Aorta (tissue), 5 donors: ENCODE data around the gene DBH. TPM values are rescaled to one million over a fixed set of nuclear protein-coding genes. Genes with fewer than 3 reads are reported as not detected.

Experiments used
- ATAC-seq: fragments of 200-7000 bp; cut with Tn5 transposase; one replicate; pipeline ENCODE4 v1.9.1; 2022; ENCODE audit warnings: moderate library complexity; ENCODE audit not compliant: low FRiP score
- DNase-seq, 2 donors: peaks; one replicate each; pipeline ENCODE4 v3.0.0-alpha.2; 2020
- H3K27ac ChIP-seq, 2 donors: one replicate each; pipeline ENCODE4 v1.5.1; 2013; ENCODE audit warnings: low read length in 2 of 2, mild to moderate bottlenecking in 2 of 2, moderate library complexity in 2 of 2, control low read depth in 1 of 2, inconsistent platforms in 1 of 2, low read depth in 1 of 2
- H3K27me3 ChIP-seq, 2 donors: one replicate each; pipeline ENCODE4 v1.6.1; 2013; ENCODE audit warnings: control low read depth in 1 of 2, low read length in 1 of 2, mild to moderate bottlenecking in 1 of 2, moderate library complexity in 1 of 2; ENCODE audit not compliant: insufficient read depth in 2 of 2, control insufficient read depth in 1 of 2
- H3K36me3 ChIP-seq, 2 donors: one replicate each; pipeline ENCODE4 v1.6.1; 2013; ENCODE audit warnings: control low read depth in 1 of 2, low read length in 1 of 2, mild to moderate bottlenecking in 1 of 2; ENCODE audit not compliant: insufficient read depth in 2 of 2, control insufficient read depth in 1 of 2
- H3K4me1 ChIP-seq, 2 donors: one replicate each; pipeline ENCODE4 v1.6.1; 2013; ENCODE audit warnings: low read length in 2 of 2, control low read depth in 1 of 2, mild to moderate bottlenecking in 1 of 2, moderate library complexity in 1 of 2; ENCODE audit not compliant: insufficient read depth in 2 of 2, control insufficient read depth in 1 of 2
- H3K4me3 ChIP-seq, 2 donors: one replicate each; pipeline ENCODE4 v1.5.1; 2013; ENCODE audit warnings: low read length in 2 of 2, control low read depth in 1 of 2, mild to moderate bottlenecking in 1 of 2
- H3K9me3 ChIP-seq: one replicate; pipeline ENCODE4 v1.6.1; 2013; ENCODE audit warnings: mild to moderate bottlenecking, low read length; ENCODE audit not compliant: control insufficient read depth
- WGBS, 2 donors: extraction: QIAGEN DNeasy Blood & Tissue Kit; methylation state at CpG; one replicate each; pipeline ENCODE4 v1.1.7; 2013; 5-methylcytosine and 5-hydroxymethylcytosine counted together
- intact Hi-C, 2 donors: fragments of 100-400 bp; cut with DNase I; formaldehyde crosslinking; loops; one replicate each; pipeline versions ENCODE4 v1.14.2 to v1.15.0; 2022
- polyA plus RNA-seq, 2 donors: library from polyadenylated mRNA; stranded (reverse); fragments of 200-250 nt; gene quantifications; one replicate each; pipeline ENCODE4 v1.2.3, GENCODE V29; 2013
- total RNA-seq, 2 donors: library from RNA; stranded (reverse); fragmentation: NEBNext Ultra II Directional; extraction: Animal tissue kit (Norgen Biotek cat#: 25700); gene quantifications; one replicate each; pipeline ENCODE4 v1.2.1, GENCODE V29; 2021
- donor health status: healthy with polysubstance abuse.
- donor health status: Bipolar disorder and iron deficiency.
- donor health status: DM: no; HTN: no; CAD: no.
- donor health status: DM: no; HTN: no; CAD: no.
- donor health status: DM: yes; HTN: yes; CAD: no.

DBH gene
- total and polyA plus RNA-seq, 4 donors, result not detected

DNA sequence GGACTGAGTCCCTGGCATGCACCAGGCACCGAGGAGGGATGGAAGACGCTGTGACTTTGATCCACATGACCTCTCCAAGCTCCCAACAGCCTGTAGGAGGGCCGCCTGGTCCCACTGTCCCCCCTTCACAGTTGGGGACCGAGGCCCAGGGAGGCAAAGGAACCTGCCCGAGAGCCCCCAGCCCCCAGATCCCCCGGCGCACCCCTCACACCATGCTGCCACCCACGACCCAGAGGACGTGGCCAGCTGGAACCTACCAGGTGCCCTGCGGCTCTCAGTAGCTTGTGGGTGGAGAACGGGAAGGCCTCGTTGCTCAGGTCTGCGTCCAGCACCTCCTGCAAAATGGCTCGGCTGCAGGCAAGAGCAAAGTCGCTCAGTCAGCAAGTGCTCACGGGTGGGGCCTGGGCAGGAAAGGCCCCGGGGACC is 48.8 kb downstream of the DBH start:
- no peaks in the 10 kb centered on the region for H3K36me3 ChIP-seq
- no peaks in the 10 kb centered on the region for H3K9me3 ChIP-seq
- WGBS, 2 donors, result 90 to 92% methylated on average over 17 of the region's 17 CpGs
- H3K27me3 ChIP-seq, result no peaks in the 10 kb centered on the region
- H3K27ac ChIP-seq, result no peak overlapping the region
- DNase-seq (peak in 1 of 2 donors; percentile 16), ATAC-seq (no peak)
- H3K4me1 ChIP-seq, result no peaks in the 10 kb centered on the region
- intact Hi-C loops, result no loop called here
- no peak overlapping the region for H3K4me3 ChIP-seq

DNA sequence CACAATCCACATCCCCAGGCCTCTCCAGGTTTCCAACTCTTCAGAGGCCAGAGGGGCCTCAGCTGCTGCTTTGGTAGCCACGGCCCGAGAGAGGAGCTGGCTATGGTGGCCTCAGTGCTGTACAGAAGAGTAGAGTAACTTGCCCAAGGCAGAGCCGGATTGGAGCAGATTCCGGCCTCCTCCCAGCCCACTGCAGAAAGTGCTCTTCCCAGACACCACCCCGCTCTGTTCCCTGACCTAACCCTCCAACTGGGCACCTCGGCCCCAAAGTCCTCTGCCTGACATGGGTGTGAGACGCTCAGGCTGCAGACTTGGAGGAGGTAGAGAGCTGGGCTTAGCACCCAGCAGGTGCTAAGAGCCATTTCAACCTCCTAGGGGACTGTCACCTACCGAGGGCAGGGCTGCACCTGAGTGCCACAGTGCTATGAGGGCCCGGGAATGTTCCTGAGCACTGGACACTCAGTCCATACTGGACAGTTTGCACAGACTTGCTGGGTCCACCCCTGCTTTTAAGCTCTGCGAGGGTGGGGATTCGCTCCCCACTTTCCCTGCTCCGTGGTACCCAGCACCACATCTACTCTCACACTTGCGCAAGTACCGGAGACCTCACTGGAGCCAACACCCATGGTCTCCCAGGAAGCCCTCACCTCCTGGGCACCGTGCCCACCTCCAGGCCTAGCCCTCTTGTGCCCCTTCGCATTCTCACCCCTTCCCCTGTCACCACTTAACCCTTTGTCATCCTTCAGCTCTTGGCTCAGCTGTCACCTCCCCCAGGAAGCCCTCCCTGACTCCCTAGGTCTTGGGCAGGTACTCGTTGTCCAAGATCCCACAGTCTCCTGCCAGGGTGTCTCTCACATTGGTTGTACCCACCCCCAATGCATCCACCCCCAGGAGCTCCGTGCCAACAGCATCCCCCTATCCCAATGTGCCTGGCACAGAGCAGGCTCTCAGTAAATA is 49.8 kb downstream of the DBH start:
- Histone ChIP-seq H3K27me3 (no peaks in the 10 kb centered on the region), H3K36me3 (no peaks in the 10 kb centered on the region), H3K27ac (no peak overlapping the region), H3K9me3 (no peaks in the 10 kb centered on the region), H3K4me1 (no peaks in the 10 kb centered on the region), H3K4me3 (no peak overlapping the region)
- intact Hi-C loops, result no loop called here
- ATAC-seq (no peak), DNase-seq (peak in 1 of 2 donors; percentile 42)
- 87 to 89% methylated on average over 18 of the region's 18 CpGs for WGBS, 2 donors

DNA sequence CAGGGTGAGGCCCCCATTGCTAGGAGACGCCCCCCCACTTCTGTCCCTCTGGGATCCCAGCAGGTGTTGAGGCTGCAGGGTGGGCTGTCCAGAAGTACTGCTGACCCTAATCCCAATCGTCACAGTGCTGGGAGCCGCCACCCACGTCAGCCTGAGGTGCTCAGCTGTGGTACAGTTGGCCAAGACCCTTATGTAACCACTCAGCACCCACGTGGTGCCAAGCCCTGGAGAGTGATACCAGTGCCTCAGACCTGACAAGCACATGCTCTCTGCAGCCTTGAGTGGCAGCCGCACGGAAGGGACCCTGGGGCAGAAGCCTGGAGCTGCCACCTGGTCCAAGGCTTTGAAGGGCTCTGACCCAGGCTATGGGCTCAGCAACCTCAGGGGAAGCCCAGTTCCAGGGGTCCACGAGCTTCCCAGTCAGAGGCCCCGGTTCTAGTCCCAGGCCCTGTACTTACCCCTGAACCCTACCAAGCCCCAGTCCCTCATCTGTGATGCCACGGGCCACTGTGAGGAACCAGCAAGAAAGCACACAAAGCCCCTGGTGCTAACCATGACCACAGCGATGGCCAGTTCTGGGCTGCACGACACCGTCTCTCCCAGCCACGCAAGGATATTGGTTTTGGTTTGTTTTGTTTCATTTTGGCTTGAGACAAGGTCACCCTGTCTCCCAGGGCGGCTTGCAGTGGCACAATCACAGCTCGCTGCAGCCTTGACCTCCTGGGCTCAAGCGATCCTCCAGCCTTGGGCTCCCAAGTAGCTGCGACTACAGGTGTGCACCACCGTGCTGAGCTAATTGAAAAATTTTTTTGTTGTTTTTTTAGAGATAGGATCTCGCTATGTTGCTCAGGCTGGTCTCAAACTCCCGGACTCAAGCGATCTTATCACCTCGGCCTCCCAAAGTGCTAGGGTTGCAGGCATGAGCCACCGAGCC is 50.7 kb downstream of the DBH start:
- Histone ChIP-seq H3K4me3 (no peak overlapping the region), H3K27me3 (no peaks in the 10 kb centered on the region), H3K4me1 (no peaks in the 10 kb centered on the region), H3K9me3 (no peaks in the 10 kb centered on the region), H3K27ac (no peak overlapping the region), H3K36me3 (no peaks in the 10 kb centered on the region)
- ATAC-seq (no peak), DNase-seq (peak; percentile 32 to 46)
- intact Hi-C loops, result no loop called here
- 76 to 82% methylated on average over 24 of the region's 24 CpGs for WGBS, 2 donors

DNA sequence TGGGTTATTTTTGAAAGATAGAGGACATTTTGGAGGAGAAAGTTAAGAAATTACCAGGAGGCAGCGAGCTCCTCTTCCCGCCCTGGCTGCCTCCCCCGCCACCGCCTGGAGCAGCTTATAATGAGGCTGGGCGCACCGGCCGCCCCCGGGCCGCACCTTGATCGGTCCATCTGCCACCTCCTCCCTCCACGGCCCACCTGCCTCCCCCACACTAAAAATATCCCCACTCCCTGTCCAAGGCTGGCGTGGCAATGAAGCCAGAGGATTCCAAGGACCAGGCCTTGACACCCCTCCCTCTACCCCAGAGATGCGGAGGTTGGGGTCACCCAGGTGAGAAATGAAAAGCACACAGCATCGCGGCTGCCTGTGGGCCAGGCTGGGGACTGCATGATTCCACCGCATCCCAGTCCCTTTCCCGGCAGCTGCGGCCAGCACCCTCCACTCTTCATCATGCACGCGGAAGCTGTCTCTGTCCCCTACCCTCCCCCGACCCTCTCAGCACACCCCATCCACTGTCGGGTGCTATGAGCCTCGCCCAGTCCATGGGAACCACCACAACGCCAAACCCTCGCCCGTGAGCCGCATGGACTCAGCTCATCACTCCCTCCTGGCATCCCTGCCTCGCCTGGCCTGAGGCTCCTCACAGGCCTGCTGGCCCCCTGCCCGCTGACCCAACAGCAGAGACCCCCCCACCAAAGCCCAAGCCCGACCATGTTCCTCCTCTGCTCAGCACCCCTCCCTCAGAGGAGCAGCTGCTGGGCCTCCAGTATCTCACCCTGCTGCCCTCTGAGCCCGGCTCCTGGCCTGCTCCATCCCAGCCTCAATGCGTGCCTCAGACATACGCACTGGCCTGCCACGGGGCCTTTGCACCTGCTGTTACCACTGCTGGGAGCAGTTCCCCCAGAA is 51.9 kb downstream of the DBH start:
- 88 to 91% methylated on average over 34 of the region's 34 CpGs for WGBS, 2 donors
- Histone ChIP-seq H3K27ac (no peak overlapping the region), H3K9me3 (no peaks in the 10 kb centered on the region), H3K4me1 (no peaks in the 10 kb centered on the region), H3K27me3 (no peaks in the 10 kb centered on the region), H3K36me3 (no peaks in the 10 kb centered on the region), H3K4me3 (no peak overlapping the region)
- ATAC-seq (peak; percentile 6), DNase-seq (peak; percentile 34 to 43)
- intact Hi-C loops, result no loop called here

DNA sequence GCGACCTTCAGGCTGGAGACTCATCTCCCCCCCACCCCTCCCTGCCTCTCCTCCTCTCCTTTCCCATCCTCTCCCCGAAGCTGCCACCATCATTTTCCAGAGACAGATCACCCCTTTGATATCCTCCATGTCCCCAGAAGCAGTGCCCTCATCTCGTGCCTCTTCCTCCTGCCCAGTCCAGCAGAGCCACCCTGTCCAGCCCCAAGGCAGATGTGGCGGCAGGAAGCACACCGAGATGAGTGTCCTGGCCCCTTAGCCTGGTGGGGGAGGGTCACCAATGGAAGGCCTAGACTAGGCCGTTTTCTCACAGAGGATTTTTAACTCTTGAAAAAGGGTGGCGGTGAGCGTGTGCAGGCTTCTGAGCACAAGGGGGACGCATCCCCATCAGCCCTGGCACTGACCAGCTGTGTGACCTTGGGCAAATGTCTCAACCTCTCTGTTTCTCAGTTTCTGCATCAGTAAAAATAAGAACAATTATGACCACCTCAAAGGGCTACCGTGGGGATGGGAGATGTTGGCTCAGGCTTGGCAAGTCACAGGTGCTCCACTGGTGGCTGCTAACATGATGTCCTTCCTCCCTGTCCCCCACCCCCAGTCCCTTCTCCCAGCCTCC is 53.1 kb downstream of the DBH start:
- ATAC-seq, result no peak
- Histone ChIP-seq H3K36me3 (no peaks in the 10 kb centered on the region), H3K4me3 (no peak overlapping the region), H3K27me3 (no peaks in the 10 kb centered on the region), H3K4me1 (no peaks in the 10 kb centered on the region), H3K27ac (no peak overlapping the region), H3K9me3 (no peaks in the 10 kb centered on the region)
- intact Hi-C loops, result no loop called here
- 88 to 91% methylated on average over 10 of the region's 10 CpGs for WGBS, 2 donors
- DNase-seq, result peak in 1 of 2 donors; percentile 32

DNA sequence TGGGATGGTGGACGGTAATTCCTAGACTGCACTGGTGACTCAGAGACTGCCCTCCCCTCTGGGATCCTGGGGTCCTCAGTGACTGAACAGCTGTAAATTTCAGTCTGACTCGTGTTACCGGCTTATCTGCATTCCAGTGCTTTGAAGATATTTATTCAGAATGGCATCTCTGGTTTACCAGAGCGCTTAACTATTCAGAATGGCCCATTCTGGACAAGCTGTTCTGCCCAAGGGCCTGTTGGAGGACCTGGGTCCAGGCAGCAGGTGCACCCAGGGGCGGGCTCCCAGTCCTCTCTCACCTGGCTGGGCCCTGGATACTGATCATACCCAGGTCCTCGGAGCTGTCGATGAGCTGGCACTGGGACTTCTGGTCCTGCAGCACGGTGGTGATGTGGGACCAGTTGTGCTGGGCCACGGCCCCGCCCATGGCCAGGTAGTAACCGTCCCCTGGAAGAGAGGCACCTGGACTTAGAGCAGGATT is 54.0 kb downstream of the DBH start:
- no peaks in the 10 kb centered on the region for H3K9me3 ChIP-seq
- no peaks in the 10 kb centered on the region for H3K27me3 ChIP-seq
- intact Hi-C loops, result no loop called here
- ATAC-seq (no peak), DNase-seq (peak in 1 of 2 donors; percentile 68)
- H3K4me3 ChIP-seq, result no peak overlapping the region
- H3K27ac ChIP-seq, result no peak overlapping the region
- no peaks in the 10 kb centered on the region for H3K4me1 ChIP-seq
- WGBS, 2 donors, result 91 to 92% methylated on average over 11 of the region's 11 CpGs
- H3K36me3 ChIP-seq, result no peaks in the 10 kb centered on the region

DNA sequence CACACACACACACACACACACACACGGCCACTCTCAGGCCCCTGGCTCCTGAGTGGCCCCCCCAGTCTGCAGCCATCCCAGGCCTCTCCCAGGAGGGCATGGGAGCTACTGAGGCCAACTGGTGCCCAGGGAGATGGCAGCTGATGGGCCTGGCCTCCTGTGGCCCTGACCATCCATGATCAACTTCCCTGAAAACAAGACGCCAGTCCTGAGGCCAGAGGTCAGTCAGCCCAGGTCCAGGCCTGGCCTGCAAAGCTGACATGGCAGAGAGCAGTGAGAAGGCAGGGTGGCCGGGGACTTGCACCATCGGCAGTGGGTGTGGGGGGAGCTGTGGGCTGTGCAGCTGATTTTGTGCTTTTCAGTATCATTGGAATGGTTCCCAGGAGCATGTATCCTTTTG is 55.0 kb downstream of the DBH start:
- WGBS, 2 donors, result 80 to 88% methylated on average over 4 of the region's 4 CpGs
- intact Hi-C loops, result no loop called here
- Histone ChIP-seq H3K36me3 (no peaks in the 10 kb centered on the region), H3K4me1 (no peaks in the 10 kb centered on the region), H3K27ac (no peak overlapping the region), H3K27me3 (no peaks in the 10 kb centered on the region), H3K9me3 (no peaks in the 10 kb centered on the region), H3K4me3 (no peak overlapping the region)
- DNase-seq, result peak; percentile 14 to 47
- ATAC-seq, result no peak
